ENCODE data around the gene HECW1.
"Not testable (repeated sequence)": the region's sequence is repeated elsewhere in the genome, so short reads cannot be mapped to it uniquely, and the experiment has no call there.

Gene HECW1

GRCh38 chr7:43112459-43112940, at the start of gene HECW1:
HECW1 (plus strand) TSS chr7:43112647; CDS start chr7:43243906, 131,259 bp downstream.
- no peak for DNase-seq

- no peak for DNase-seq
Measured at GRCh38 chr7:43071604-43072003, 40.8 kb upstream of the HECW1 start.

GRCh38 chr7:43072530-43072929, 39.9 kb upstream of the HECW1 start:
- DNase-seq = no peak

GRCh38 chr7:43073811-43074210, 38.6 kb upstream of the HECW1 start:
- not testable (repeated sequence) for DNase-seq

- no peak for DNase-seq
Measured at GRCh38 chr7:43076189-43076605, 36.2 kb upstream of the HECW1 start.

- DNase-seq = no peak
Measured at GRCh38 chr7:43076606-43077005, 35.8 kb upstream of the HECW1 start.

- DNase-seq = no peak
Measured at GRCh38 chr7:43077285-43077684, 35.2 kb upstream of the HECW1 start.

- no peak for DNase-seq
Measured at GRCh38 chr7:43077732-43078391, 34.6 kb upstream of the HECW1 start.

- no peak for DNase-seq
Measured at GRCh38 chr7:43078794-43079193, 33.7 kb upstream of the HECW1 start.

- no peak for DNase-seq
Measured at GRCh38 chr7:43081603-43082002, 30.8 kb upstream of the HECW1 start.

- DNase-seq = no peak
Measured at GRCh38 chr7:43083106-43083505, 29.3 kb upstream of the HECW1 start.

GRCh38 chr7:43085017-43085416, 27.4 kb upstream of the HECW1 start:
- DNase-seq = no peak

- DNase-seq = no peak
Measured at GRCh38 chr7:43085992-43086391, 26.5 kb upstream of the HECW1 start.

- DNase-seq = no peak
Measured at GRCh38 chr7:43092819-43093218, 19.6 kb upstream of the HECW1 start.

GRCh38 chr7:43096875-43097274, 15.6 kb upstream of the HECW1 start:
- no peak for DNase-seq

- no peak for DNase-seq
Measured at GRCh38 chr7:43099750-43100149, 12.7 kb upstream of the HECW1 start.

- DNase-seq = no peak
Measured at GRCh38 chr7:43104874-43105520, 7.5 kb upstream of the HECW1 start.

GRCh38 chr7:43105521-43106120, 6.8 kb upstream of the HECW1 start:
- DNase-seq = no peak

- DNase-seq = no peak
Measured at GRCh38 chr7:43108255-43109011, 4.0 kb upstream of the HECW1 start.

GRCh38 chr7:43110791-43111535, 1.5 kb upstream of the HECW1 start:
- DNase-seq = no peak

- DNase-seq = no peak
Measured at GRCh38 chr7:43111630-43112458, 603 bp upstream of the HECW1 start.

Measured in activated gamma-delta T cell treated with Interleukin-2 at 50 U/mL for 16 hours (primary cell).